ENCODE measurements around the gene ITGA7.
A peak's percentile ranks its signal among the peaks of the same experiment; 100 is the strongest.
"Not testable (repeated sequence)": the region's sequence is repeated elsewhere in the genome, so short reads cannot be mapped to it uniquely, and the experiment has no call there.

ITGA7 gene

DNA sequence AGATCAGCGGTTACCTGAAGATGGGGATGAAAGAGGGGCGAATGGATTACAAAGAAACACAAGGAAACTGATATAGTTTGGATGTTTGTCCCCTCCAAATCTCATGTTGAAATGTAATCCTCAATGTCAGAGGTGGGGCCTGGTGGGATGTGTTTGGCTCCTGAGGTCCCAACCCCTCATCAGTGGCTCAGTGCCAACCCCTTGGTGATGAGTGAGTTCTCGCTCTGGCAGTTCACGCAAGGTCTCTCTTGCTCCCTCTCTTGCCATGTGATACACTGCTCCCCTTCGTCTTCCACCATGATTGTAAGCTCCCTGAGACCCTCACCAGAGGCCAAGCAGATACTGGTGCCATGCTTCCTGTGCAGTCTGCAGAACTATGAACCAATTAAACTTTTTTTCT is 28.0 kb downstream of the ITGA7 start:
- DNase-seq = no peak

DNA sequence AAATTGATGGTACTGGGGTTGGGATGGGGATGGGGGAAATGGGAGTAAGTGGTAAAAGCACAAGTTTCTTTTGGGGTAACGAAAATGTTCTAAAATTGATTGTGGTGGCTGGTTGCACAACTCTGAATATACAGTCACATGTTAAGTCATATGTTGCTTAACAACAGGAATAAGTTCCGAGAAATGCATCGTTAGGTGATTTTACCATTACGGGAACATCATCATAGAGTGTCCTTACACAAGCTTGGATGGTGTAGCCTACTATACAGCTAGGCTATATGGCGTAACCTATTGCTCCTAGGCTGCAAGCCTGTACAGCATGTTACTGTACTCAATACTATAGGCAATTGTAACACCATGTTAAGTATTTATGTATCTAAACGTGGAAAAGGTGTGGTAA is 31.0 kb downstream of the ITGA7 start:
- no peak for DNase-seq

DNA sequence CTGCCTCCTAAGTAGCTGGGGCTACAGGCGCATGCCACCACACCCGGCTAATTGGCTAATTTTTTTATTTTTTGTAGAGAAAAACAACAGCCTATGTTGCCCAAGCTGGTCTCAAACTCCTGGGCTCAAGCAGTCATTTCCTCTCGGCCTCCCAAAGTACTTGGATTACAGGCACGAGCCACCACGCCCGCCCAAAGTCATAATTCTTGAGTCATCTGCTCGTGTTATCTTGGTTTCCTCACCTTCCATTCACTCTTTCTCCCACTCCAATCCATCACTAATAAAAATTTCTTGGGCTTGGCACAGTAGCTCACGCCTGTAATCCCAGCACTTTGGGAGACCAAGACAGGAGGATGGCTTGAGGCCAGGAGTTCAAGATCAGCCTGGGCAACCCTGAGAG is 32.0 kb downstream of the ITGA7 start:
- no peak for DNase-seq

DNA sequence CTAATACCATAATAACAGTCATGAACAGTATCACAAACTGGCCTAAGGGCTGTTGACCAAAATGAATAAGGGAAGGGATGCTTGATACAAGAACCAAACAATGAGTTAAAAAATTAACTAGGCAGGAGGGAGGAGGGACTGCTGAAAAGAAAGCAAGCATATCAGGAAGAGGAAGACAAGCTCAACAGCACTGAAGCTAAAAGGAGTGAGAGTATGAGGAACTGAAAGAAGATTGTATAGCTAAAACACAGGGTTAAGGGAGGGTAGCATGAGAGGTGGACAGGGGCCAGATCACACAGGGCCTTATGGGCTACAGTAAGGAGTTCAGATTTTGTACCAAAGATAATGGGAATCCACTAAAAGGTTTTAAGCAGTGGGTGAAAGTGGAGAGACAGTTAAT is 34.1 kb downstream of the ITGA7 start:
- DNase-seq = no peak

DNA sequence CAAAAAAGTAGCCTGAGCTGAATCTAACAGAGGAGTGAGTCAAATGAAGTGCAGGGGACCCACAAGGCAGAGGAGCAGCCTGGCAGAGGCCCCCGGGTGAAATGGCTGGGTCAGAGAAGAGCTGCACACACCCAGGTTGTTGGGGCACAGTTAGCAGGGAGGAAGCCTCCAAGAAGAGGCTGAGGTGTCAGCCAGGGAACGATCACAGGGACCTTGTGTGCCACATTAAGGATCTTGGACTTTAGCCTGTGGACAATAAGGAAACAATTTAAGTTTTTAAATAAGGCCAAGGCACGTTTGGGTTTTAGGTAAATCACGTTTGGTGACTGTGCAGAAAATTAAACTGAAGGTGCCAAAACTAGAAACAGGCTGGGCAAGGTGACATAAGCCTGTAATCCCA is 36.0 kb downstream of the ITGA7 start:
- no peak for DNase-seq

DNA sequence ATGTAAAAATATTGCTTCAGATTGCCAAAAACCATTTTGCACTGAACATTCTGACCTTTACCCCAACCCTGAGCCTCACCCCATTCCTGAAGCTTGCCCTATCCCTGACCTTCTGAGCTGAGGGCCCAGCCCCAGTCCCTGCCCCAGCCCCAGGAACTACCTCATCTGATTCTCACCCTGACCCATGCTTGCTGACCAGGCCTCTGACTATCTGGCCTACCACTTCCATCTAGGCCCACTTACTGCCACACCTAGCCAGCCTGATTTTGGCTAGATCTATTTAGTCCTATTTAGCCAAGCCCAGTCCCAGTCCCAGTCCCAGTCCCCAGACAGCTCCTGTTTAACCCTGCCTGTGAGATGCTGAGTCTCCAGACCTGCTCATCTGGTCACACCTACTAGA is 37.4 kb downstream of the ITGA7 start:
- no peak for DNase-seq

DNA sequence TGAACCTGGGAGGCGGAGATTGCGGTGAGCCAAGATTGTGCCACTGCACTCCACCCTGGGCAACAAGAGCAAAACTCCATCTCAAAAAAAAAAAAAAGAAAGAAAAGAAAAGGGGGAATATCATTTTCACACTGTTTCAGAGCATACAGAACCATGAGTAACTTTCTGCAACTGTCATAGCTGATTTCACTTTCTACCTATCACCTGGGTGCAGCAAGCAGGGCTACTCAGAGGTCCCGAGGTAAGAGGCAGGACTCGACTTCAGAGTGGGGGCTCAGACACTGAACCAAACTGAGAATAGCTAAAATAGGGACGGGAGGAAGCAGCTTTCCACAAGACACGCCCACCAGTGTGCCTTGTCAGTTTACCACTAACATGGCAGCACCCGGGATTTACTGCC is 41.2 kb downstream of the ITGA7 start:
- DNase-seq = no peak

DNA sequence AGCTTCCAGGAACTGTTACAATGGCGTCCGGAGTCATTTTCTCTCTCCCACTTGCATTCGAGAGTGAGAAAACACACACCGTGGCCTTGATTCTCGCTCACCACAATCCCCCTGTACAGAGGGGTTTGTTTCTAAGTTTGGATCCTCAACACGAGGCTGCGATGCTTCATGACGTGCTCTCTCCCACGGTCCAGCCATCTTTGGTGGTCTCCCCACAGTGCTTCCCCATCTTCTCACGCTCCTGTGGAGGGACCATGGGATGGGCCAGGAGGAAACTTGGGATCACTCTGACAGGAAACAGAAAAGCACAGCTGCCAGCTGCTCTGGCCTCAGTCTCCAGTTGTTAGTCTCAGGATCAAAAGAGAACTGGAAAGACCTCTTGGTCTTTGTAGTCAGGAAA is 42.9 kb downstream of the ITGA7 start:
- no peak for DNase-seq

DNA sequence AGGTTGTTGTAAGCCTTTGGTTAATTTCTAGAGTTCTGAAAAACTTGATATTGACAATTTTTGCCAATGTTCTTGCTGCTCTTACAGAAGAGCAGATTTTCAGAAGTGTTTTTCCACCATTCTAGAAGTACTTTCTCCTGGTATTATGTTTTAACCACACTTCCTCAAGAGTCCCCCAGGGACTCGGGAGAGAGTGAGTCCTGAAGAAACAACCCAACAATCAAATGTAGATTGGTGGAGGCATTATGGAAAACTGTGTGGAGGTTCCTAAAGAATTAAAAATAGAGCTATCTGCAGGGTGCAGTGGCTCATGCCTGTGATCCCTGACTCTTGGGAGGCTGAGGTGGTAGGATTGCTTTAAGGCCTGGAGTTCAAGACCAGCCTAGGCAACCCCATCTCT is 44.3 kb downstream of the ITGA7 start:
- no peak for DNase-seq

DNA sequence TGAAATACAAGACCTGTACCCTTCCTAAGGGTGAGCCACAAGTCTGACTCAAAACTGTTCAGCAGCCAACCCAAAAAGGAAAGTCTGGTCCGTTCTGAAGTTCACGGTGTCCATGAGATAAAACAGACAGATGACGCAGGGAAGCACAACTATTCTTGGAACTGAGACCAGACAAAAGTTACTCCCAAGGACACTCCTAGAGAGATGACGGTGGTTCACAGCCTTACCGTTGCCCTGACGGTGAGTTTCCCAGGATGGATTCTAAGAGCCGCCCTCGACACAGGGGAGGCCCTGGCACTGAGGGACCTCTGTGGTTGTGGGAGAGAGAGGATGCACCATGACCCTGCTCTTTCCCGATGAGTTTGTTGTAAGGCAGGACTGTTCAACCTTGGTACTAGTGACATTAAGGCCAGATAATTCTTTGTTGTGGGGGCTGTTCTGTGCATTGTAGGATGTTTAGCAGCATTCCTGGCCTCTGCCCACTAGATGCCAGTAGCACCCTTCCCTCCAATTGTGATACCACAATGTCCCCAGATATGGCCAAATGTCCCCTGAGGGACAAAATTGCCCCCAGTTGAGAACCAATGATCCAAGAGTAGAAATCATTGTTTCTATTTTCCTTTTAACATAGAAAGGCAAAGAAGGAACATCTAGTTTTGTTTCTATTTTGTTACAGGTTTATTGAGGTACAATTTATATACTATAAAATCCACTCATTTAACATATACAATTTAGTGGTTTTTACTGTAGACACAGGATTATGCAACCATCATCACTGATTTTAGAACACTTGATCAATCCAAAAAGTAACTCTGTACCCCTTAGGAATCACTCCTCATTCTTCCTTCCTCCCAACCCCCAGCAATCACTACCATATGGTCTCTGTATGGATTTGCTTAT is 48.0 kb downstream of the ITGA7 start:
- no peak for DNase-seq

DNA sequence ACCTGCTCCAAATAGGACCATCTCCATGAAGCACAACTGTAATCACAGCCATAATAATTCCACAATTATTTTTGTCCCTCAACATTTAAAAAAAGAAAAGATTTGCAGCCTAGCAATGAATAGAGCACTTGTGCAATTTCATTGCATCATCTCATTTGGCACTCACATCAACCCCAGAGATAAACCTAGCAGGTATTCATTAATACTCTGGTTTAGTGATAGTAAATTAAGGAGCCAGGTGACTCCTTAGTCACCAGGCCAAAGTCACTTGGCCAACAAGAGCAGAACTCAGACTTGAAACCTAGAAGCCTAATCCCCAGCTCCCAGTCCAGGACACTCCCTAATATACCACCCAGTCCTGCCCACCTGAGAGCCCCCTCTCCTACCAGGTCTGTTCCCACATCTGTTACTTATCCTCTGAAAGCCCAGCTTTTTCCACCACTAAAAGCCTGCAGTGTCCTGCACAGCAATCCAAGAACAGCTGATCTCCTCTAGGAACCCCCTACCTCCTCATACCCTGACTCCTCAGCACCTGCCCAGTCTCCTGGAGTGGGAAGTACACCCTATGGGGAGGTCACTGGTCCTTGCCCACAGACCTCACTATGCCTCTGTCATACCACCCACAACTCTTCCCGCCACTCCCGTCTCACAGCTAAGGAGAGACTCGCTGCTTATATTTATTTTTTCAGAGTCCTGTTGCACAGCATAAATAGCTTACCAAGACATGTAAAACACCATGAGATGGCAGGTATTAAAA is 48.9 kb downstream of the ITGA7 start:
- DNase-seq = no peak

DNA sequence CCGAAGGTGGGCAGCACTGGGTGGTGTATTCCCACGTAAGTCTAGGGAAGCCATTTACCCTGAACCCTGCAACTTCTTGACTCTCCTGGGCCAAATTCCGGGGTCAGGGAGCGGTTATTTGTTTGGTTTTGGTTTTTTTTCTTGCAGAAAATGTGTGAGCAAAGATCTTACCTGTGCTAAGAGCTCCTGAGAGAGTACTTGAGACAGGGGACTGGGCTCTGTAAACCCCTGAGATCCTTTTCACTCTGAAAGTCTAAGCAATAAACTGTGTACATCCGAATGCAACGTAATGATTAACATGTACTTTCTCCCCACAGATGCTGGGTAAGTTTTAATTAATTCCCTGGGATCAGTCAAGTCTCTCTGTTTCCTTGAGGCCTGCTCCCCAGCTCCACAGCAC is 49.5 kb downstream of the ITGA7 start:
- DNase-seq = no peak

DNA sequence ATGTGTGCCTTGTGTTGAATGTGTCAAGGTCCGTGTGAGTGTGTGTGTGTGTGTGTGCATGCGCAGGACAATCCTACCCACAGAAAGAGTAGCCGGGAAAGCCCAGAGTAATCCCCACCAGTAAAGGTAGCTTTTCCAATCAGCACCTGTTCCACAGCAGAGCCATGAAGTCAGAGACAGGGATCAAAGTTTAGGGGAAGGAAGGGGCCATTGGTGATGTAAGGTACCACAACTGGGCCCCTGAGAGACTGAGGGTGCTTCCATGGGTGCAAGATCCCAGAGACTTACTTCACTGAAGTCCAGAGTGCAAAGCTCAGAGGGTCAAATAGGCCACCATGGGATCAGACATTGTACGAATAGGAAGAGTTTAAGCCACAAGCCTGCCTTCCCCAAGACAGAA is 50.5 kb downstream of the ITGA7 start:
- DNase-seq = no peak

DNA sequence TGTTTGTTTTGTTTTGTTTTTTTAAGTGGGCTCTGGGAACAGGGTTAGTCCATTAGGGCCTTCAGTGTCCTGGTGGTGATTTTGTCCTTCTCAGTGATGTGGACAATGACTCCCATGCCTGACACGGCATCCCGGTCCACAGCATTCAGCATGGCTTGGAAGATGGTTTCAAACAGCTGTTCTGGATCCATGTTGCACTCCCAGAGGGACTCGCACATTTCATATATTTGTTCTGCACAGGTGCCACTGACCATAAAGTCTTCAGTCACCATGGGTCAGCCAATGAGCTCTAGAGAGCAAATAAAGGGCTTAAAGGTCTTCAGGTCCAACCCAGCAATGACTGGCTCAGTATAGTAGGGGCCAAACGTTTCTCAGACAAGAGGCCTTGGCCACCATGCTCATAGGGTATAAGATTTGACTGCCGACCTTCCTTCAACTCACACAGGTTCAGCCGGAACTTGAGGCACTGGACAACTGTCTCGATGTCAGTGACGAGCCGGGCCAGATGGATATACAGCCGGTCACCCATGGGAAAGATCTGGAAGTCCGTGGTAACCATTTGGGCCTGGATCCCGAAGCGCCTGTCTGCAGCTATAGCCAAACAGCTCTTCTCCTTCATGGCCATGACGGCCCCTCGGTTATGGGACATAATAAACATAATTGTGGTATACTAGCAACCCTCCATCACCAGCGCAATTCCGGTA is 53.0 kb downstream of the ITGA7 start:
- DNase-seq = no peak

DNA sequence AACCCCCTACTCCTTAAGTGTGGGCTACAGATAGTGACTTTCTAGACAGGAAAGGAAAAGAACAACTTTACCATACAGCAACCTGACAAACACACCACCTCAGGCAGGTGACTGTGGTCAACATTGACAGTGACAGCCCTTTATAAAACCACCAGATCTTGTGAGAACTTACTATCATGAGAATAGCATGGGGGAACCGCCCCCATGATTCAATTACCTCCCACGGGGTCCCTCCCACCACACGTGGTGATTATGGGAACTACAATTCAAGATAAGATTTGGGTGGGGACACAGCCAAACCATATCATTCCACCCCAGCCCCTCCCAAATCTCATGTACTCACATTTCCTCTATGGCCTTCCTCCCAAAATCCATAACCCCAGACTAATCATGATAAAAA is 54.7 kb downstream of the ITGA7 start:
- DNase-seq = peak; percentile 38

DNA sequence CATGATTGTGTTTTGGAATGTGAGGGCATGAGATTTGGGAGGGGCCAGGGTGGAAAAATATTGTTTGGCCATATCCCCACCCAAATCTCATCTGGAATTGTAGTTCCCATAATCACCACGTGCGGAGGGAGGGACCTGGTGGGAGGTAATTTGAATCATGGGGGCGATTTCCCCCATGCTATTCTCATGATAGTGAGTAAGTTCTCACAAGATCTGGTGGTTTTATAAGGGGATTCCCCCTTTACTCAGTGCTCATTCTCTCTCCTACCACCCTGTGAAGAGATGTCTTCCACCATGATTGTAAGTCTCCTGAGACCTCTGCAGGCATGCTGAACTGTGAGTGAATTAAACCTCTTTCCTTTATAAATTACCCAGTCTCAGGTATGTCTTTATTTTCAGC is 55.4 kb downstream of the ITGA7 start:
- peak; percentile 42 for DNase-seq

DNA sequence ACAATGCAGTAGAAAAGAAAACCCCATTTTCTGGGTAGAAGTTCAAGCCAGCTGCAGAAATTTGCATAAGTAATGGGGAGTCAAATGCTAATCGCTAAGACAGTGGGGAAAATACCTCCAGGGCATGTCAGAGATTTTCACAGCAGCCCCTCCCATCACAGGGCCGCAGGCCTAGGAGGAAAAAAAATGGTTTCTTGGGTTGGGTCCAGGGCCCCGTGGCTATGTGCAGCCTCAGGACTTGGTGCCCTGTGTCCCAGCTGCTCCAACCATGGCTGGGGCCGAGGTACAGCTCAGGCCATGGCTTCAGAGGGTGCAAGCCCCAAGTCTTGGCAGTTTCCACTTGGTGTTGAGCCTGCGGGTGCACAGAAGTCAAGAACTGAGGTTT is 56.4 kb downstream of the ITGA7 start:
- DNase-seq = no peak

DNA sequence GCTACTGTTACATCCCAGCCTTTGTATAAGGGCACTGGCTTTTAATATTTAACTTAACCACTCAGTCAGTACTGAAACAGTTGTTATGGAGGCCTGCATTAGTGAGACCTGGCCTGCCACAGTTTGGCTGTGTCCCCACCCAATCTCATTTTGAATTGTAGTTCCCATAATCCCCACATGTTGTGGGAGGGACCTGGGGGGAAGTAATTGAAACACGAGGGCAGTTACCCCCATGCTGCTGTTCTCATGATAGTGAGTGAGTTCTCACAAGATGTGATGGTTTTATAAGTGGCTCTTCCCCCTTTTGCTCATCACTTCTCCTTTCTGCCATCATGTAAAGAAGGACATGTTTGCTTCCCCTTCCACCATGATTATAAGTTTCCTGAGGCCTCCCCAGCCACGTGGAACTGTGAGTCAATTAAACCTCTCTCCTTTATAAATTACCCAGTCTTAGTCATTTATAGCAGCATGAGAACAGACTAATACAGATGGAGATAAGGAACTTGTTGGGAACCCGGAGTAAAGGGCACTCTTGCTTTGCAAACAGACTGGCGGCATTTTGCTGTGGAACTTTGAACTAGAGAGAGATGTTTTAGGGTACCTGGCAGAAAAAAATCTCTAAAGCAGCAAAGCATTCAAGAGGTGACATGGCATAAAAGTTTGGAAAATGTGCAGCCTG is 56.9 kb downstream of the ITGA7 start:
- DNase-seq = not testable (repeated sequence)

DNA sequence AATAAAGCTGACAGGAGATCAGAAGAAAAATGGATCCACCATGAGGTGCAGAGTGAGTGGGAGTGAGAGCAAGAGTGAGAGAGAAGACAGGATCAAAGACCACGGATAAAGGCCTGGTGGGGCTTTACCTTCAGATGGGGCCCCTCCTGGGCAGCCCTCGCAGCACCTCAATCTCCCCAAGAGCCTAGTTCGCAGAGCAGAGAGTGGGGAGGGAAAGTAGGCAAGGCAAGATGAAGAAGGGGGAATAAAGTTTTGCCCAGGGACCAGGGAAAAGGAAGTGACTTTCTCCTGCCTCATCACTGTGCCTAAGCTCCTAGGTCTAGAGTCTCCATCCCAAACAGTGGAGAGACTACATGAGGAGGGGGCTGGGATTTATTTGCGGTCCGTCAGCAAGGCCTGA is 60.7 kb downstream of the ITGA7 start:
- no peak for DNase-seq

DNA sequence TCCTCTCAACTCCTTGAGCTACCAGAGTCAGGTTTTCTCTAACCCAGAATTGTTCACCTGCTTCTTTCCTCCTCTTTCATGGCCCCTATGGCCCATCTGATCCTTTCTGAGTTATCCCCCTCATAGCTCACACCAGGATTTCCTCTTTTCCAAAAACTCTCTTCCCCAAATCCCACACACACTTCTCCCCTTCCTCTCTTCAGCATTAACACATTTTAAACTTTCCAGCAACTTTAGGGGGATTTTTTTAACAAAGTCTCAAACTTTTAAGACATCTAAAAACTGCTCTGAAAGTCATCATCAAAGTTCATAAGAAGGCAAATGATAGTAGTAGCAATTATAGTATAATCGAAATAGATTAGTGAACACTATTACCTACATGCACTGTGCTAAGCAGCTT is 63.1 kb downstream of the ITGA7 start:
- no peak for DNase-seq

DNA sequence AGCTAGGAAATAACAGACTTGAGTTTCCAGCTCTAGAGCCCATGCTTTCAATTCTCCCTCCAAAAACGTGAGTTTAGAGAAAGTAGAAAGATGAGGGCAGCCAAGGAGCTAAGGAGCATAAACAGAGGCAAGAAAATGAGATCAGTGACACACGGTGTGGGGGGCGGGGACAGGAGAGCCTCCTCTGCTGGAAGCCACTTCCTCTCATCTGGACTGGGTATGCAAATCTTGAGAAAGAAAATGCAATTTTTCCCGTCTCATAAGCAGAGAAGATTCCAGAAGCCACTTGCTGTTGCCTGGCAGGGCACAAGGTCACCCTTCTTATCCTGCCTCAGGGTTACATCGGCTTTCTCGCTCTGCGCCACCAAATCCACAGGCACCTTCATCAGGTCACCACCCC is 65.0 kb downstream of the ITGA7 start:
- peak; percentile 55 for DNase-seq

DNA sequence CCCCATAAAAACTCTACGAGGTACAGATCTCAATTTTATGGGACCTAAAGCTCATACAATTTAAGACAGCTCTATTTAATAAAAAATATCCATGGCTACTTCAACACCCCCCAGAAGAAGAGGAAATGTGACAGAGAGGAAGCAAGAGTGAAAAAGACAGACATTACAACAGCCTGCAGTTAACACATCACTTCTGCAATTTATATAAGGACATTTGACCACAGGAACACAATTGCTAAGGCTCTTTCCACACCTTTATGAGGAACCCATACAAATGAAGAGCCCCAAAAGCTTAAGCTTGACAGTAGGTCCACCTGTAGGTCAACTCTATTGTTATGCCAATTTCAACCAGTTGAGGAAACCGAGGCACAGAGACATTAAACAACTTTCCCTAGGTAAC is 65.4 kb downstream of the ITGA7 start:
- no peak for DNase-seq

DNA sequence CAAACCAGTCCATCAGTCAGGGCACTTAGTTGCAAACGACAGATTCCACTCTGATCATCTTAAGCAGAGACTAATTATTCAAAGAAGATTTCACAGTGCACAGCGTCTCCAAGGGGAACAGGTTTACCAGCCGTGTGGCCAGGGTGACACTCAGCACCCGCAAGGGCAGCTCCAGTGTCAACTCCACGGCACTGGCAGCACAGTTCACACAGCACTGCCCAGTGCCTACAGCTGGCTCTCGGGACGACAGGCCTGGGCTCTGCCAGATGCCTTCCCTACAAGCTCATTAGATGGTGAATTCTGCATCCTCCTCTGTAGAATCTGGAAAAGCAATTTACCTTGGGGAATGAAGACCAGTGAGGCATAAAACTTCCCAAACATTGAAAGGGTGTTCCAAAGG is 66.1 kb downstream of the ITGA7 start:
- no peak for DNase-seq

Measured in activated CD4-positive, alpha-beta T cell treated with anti-CD3 and anti-CD28 coated beads for 48 hours (primary cell).